Measurements from ENCODE around the gene SFMBT2. TPM values are rescaled to one million over a fixed set of nuclear protein-coding genes. Genes with fewer than 3 reads are reported as not detected.
"Not testable (repeated sequence)": the region's sequence is repeated elsewhere in the genome, so short reads cannot be mapped to it uniquely, and the experiment has no call there.

The SFMBT2 gene
- total RNA-seq, 4 donors from 2014 or later, result 2.6 to 26.4 (median 4.5) TPM

GRCh38 chr10:7188456-7189050 lies 222.3 kb downstream of the SFMBT2 start:
- H3K4me3 ChIP-seq, result no peak overlapping the region
- H3K9me3 ChIP-seq, result no peaks in the 10 kb centered on the region
- peaks cover 0 to 4% (median 0%) of the 10 kb centered on the region in 4 donors for H3K4me1 ChIP-seq
- TF ChIP-seq, protein P1, sequence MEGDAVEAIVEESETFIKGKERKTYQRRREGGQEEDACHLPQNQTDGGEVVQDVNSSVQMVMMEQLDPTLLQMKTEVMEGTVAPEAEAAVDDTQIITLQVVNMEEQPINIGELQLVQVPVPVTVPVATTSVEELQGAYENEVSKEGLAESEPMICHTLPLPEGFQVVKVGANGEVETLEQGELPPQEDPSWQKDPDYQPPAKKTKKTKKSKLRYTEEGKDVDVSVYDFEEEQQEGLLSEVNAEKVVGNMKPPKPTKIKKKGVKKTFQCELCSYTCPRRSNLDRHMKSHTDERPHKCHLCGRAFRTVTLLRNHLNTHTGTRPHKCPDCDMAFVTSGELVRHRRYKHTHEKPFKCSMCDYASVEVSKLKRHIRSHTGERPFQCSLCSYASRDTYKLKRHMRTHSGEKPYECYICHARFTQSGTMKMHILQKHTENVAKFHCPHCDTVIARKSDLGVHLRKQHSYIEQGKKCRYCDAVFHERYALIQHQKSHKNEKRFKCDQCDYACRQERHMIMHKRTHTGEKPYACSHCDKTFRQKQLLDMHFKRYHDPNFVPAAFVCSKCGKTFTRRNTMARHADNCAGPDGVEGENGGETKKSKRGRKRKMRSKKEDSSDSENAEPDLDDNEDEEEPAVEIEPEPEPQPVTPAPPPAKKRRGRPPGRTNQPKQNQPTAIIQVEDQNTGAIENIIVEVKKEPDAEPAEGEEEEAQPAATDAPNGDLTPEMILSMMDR (IDR thresholded peaks at IDR 0.05), result no peak
- TF ChIP-seq POLR2A (IDR thresholded peaks at IDR 0.05), result no peak
- H3K27ac ChIP-seq, result no peak overlapping the region
- DNase-seq, result no peak
- H3K27me3 ChIP-seq, result no peaks in the 10 kb centered on the region
- no peaks in the 10 kb centered on the region for H3K36me3 ChIP-seq

DNA sequence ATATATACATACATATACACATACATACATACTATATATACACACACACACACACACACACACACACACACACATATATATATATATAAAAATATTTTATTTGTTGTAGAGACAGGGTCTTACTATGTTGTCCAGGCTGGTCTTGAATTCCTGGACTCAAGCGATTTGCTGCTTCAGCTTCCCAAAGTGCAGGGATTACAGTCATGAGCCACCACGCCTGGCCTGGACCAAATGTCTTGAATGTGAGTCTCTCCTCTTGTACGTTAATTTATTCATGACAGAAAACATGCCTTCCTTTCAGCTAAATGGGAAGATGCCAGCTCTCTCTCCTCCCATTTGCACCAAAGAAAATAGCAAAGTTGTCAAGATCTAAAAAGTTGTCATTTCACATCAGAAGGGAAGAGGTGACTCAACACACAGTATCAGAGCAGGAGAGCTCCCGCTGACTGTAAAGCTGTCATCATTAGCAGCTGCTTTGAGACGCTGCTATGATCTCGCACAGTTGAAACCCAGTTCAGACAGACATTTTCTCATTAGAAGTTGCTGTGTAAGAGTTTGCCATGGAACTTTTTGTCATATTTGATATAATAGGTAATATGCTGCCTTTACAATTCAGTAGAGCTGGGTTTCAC lies 224.3 kb downstream of the SFMBT2 start:
- TF ChIP-seq, protein P1 (IDR thresholded peaks at IDR 0.05), result no peak
- TF ChIP-seq POLR2A (IDR thresholded peaks at IDR 0.05), result no peak
- Histone ChIP-seq H3K9me3 (no peaks in the 10 kb centered on the region), H3K36me3 (no peaks in the 10 kb centered on the region), H3K27ac (no peak overlapping the region), H3K4me1 (peaks cover 0 to 4% (median 0%) of the 10 kb centered on the region in 4 donors), H3K27me3 (no peaks in the 10 kb centered on the region), H3K4me3 (no peak overlapping the region)
- DNase-seq, result no peak

- peaks cover 0 to 4% (median 0%) of the 10 kb centered on the region in 4 donors for H3K4me1 ChIP-seq
- H3K4me3 ChIP-seq, result no peak overlapping the region
- H3K27ac ChIP-seq, result peak overlapping the region in 2 of 4 donors; percentile 44 to 59
- TF ChIP-seq POLR2A (IDR thresholded peaks at IDR 0.05), result no peak
- H3K9me3 ChIP-seq, result no peaks in the 10 kb centered on the region
- no peaks in the 10 kb centered on the region for H3K36me3 ChIP-seq
- H3K27me3 ChIP-seq, result no peaks in the 10 kb centered on the region
- DNase-seq, result no peak
These were observed 225.5 kb downstream of the SFMBT2 start for GRCh38 chr10:7185367-7185690.

DNA sequence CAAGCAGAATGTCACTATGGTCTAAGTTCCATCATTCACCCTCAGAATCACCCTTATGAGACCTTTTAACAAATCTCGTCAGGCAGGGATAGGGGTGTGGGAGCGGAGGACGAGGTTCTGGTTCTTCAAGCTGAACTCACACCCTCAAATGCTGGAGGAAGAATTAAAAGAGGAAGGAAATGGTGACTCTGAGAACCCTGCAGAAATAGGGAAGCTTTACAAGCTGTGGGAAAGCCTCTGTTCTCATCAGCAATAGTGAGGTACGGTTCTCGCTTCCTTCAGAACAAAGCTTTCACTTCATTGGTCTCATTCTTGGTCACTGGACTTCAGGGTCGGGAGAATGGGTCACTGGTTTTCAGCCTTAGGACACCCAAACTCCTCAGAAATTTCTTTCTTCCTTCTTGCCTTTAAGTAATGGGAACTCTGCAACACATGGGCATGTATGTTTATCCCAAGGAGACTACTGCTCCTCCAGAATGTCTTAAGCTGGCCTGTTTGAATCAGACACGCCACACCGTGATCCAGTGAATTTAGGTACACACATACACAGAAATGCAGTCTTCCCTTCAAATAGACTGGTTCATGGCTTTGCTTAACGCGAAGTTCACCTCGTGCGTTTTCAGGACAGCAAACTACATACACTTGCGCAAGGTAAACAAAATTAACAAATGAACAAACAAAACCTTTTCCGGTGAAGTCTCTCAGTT lies 226.0 kb downstream of the SFMBT2 start:
- no peak overlapping the region for H3K4me3 ChIP-seq
- H3K9me3 ChIP-seq, result no peaks in the 10 kb centered on the region
- no peaks in the 10 kb centered on the region for H3K36me3 ChIP-seq
- H3K4me1 ChIP-seq, result peaks cover 0 to 4% (median 0%) of the 10 kb centered on the region in 4 donors
- H3K27ac ChIP-seq, result peak overlapping the region in 2 of 4 donors; percentile 44 to 59
- no peaks in the 10 kb centered on the region for H3K27me3 ChIP-seq
- peak in 1 of 3 donors; percentile 21 for DNase-seq
- TF ChIP-seq POLR2A (IDR thresholded peaks at IDR 0.05), result no peak
- TF ChIP-seq, protein P1 (IDR thresholded peaks at IDR 0.05), result no peak

- not testable (repeated sequence) for DNase-seq, H3K27ac ChIP-seq
These were observed 226.7 kb downstream of the SFMBT2 start for GRCh38 chr10:7184116-7184515.

GRCh38 chr10:7182327-7182726 lies 228.5 kb downstream of the SFMBT2 start:
- H3K27me3 ChIP-seq, DNase-seq, H3K4me3 ChIP-seq, H3K36me3 ChIP-seq, H3K27ac ChIP-seq, H3K9me3 ChIP-seq, H3K4me1 ChIP-seq: not testable (repeated sequence)

More at GRCh38 chr10:7184116-7184515, 226.7 kb downstream of the SFMBT2 start:
- not testable (repeated sequence) for H3K4me3 ChIP-seq, H3K4me1 ChIP-seq, H3K9me3 ChIP-seq, H3K27me3 ChIP-seq, H3K36me3 ChIP-seq

GRCh38 chr10:7181420-7181819 lies 229.4 kb downstream of the SFMBT2 start:
- Histone ChIP-seq H3K4me3 (no peak overlapping the region), H3K36me3 (no peaks in the 10 kb centered on the region), H3K9me3 (no peaks in the 10 kb centered on the region), H3K27me3 (no peaks in the 10 kb centered on the region), H3K4me1 (peaks cover 0 to 4% (median 0%) of the 10 kb centered on the region in 4 donors), H3K27ac (no peak overlapping the region)
- TF ChIP-seq POLR2A (IDR thresholded peaks at IDR 0.05), result no peak
- TF ChIP-seq, protein P1 (IDR thresholded peaks at IDR 0.05), result no peak
- no peak for DNase-seq
